Measurements from ENCODE around the gene KRTAP10-10.
"Not testable (repeated sequence)": the region's sequence is repeated elsewhere in the genome, so short reads cannot be mapped to it uniquely, and the experiment has no call there.

The KRTAP10-10 gene

DNA sequence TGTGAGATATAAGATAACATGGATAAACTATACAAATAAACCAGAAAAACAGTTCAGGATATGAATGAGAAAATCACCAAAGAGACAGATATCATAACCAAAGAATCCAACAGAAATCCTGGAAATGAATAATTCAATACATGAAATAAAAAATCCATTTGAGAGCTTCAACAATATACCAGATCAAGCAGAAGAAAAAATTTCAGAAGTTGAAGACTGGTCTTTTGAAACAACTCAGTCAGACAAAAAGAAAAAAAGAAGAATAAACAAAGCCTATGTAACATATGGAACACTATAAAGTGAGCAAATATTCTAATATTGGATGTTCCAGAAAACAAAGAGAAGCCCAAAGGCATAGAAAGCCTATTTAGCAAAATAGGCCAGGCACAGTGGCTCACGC, 34.8 kb downstream of the KRTAP10-10 start:
- no peak for DNase-seq (ENCODE audit: insufficient read length, low spot score)
- no peak for FAIRE-seq

- FAIRE-seq (no peak), DNase-seq (ENCODE audit: insufficient read length, low spot score) (no peak)
Measured at GRCh38 chr21:44677881-44678280, 40.7 kb downstream of the KRTAP10-10 start.

DNA sequence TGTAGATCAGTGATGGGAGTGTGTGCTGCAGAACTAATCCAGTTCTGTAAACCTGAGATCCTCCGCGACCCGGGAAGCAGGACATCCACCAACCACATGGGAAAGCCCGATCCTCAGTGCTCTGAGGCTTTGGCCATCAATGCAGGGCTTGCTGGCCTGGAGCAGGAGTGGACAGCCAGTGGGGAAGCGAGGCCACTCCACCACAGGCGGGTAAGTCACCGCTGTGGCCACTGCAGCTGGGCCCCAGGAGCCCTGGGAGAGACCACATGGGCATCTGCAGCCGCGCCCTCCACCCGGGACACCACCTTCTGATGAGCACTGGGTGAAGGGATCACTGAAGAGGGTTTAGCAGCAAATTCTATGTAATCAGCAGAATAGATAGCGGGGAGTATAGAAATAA, 44.0 kb downstream of the KRTAP10-10 start:
- no peak for FAIRE-seq

DNA sequence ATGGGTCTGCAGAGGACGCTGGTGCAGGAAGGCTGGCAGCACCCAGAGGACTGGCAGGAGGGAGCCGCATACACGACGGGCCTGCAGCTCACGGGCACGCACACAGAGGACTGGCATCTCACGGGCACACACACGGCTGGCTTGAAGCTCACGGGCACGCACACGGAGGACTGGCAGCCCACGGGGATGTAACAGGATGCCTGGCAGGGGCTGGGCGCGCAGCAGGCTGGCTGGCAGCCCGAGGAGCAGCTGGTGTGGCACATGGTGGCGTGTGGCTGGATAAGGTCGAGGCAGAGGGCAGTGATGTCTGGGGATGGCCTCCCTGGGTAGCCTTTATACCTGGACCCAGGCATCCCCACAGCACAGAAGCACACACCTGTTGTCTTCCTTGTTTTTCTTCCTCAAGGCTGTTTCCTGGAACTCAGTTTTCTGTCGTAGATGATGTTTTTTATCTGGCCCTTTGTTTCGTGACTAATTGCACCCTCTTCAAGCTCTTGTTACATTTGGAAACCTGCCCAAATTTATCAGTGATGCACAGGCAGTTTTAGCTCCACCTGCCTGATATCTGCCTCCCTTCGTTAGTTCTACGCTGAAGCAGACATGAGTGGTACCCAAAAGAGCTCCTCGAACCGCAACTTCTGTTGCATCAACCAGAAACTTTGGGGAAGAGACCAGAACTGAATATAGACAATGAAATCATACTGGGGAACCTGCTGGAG, 44.9 kb downstream of the KRTAP10-10 start, which contains the start of gene KRTAP12-1:
KRTAP12-1 (minus strand) TSS at position 303 of the 719 bp plus-strand sequence; CDS start at position 263, 40 bp downstream.
- no peak for DNase-seq (ENCODE audit: insufficient read length, low spot score)

More for the DNA sequence above, 44.0 kb downstream of the KRTAP10-10 start:
- no peak for DNase-seq (ENCODE audit: insufficient read length, low spot score)

DNA sequence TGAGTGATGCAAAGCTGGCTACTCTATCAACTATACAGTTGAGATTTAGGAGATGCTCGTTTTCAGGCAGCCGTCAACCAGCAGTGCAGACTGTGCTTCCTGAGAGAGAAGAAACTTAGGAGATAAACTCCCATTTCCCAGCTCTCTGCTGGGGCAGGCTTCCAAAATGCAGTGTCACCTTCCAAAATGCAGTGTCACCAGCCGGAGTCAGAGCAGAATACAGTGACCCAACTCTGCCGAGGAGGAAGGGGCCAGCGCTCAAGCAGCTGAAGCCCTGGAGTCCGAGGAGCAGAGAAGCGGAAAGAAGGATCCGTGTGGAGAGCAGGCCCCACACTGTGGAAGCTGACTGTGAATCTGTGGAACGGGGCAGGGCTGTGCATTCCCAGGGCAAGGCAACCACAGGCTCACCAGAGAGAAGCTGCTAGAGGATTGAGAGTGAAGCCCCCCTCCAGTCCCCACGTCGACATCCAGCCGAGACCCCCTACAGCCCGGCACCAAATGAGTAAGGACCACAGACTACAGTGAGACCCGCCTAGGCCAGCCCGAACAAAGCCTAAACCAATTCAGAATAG, 45.5 kb downstream of the KRTAP10-10 start:
- DNase-seq (ENCODE audit: insufficient read length, low spot score) (no peak), FAIRE-seq (no peak)

More for the DNA sequence above, 44.9 kb downstream of the KRTAP10-10 start, which contains the start of gene KRTAP12-1:
- FAIRE-seq = no peak

DNA sequence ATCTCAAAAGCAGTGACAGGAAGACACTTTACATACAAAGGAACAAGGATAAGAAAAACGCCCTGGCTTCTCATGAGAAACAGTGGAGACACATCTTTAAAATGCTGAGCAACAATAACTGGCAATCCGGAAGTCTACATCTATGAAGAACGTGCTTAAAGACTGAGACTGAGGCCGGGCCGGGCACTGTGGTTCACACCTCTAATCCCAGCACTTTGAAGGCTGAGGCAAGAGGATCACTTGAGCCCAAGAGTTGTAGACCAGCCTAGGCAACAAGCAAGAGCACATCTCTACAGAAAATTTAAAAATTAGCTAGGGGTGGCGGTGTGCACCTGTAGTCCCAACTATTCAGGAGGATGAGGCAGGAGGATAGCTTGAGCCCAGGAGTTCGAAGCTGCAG, 46.9 kb downstream of the KRTAP10-10 start:
- FAIRE-seq = no peak
- no peak for DNase-seq (ENCODE audit: insufficient read length, low spot score)

GRCh38 chr21:44684483-44684882, 47.3 kb downstream of the KRTAP10-10 start:
- FAIRE-seq = no peak
- no peak for DNase-seq (ENCODE audit: insufficient read length, low spot score)

DNA sequence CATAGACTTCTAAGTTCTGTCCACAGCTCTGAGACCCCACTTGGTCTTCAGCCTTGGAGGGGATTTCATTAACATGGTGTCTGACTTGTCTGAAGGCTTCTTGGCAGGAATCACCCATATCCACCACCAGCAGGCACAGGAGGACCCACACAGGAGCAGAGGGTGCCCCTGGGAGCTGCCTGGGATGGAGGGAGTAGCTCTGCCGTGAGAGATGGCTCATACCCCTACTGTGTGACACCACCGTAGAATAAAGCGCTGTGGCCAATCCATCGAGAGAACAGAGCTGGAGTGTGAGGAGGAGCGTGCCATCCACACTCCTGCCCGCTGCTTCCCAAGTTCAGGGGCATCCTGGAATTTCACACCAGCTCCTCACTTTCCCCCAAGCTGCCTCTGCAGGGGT, 47.9 kb downstream of the KRTAP10-10 start:
- not testable (repeated sequence) for FAIRE-seq; DNase-seq (ENCODE audit: insufficient read length, low spot score)

GRCh38 chr21:44686000-44686781, 49.0 kb downstream of the KRTAP10-10 start:
- no peak for FAIRE-seq
- no peak for DNase-seq (ENCODE audit: insufficient read length, low spot score)

GRCh38 chr21:44686843-44687561, 49.8 kb downstream of the KRTAP10-10 start:
- no peak for DNase-seq (ENCODE audit: insufficient read length, low spot score)
- no peak for FAIRE-seq

GRCh38 chr21:44687671-44688070, 50.5 kb downstream of the KRTAP10-10 start:
- no peak for FAIRE-seq
- DNase-seq (ENCODE audit: insufficient read length, low spot score) = no peak
